Neuronal stem cell (in vitro differentiated cells): ENCODE measurements around the gene CACHD1.
"Not testable (repeated sequence)": the region's sequence is repeated elsewhere in the genome, so short reads cannot be mapped to it uniquely, and the experiment has no call there.

Source experiments
- DNase-seq: peaks from one replicate; pipeline ENCODE4 v3.0.0-alpha.2; 2013; ENCODE audit warnings: low spot score
- H2AFZ ChIP-seq: one replicate; pipeline ENCODE4 v1.6.1; 2013; ENCODE audit warnings: mild to moderate bottlenecking, low read length, inconsistent platforms
- H2AK5ac ChIP-seq: 2 replicates; pipeline ENCODE4 v1.6.1; 2013; ENCODE audit warnings: low read depth, mild to moderate bottlenecking, inconsistent platforms, low read length, moderate library complexity, mixed read lengths
- H2BK120ac ChIP-seq: 2 replicates; pipeline ENCODE4 v1.6.1; 2013; ENCODE audit warnings: low read depth, mild to moderate bottlenecking, inconsistent platforms, low read length, moderate library complexity, mixed read lengths
- H2BK12ac ChIP-seq: one replicate; pipeline ENCODE4 v1.6.1; 2013; ENCODE audit warnings: low read length, inconsistent platforms
- H2BK15ac ChIP-seq: 2 replicates; pipeline ENCODE4 v1.6.1; 2013; ENCODE audit warnings: mild to moderate bottlenecking, low read length, inconsistent platforms, mixed read lengths
- H2BK5ac ChIP-seq: one replicate; pipeline ENCODE4 v1.6.1; 2013; ENCODE audit warnings: inconsistent platforms, mild to moderate bottlenecking, low read length, moderate library complexity
- H3K14ac ChIP-seq: one replicate; pipeline ENCODE4 v1.6.1; 2013; ENCODE audit warnings: low read length, inconsistent platforms
- H3K18ac ChIP-seq: 2 replicates; pipeline ENCODE4 v1.6.1; 2013; ENCODE audit warnings: low read length, inconsistent platforms
- H3K23ac ChIP-seq: 2 replicates; pipeline ENCODE4 v1.6.1; 2013; ENCODE audit warnings: low read depth, mild to moderate bottlenecking, mixed read lengths, low read length, inconsistent platforms; ENCODE audit not compliant: poor library complexity
- H3K27ac ChIP-seq: replicated peaks from 3 replicates; pipeline ENCODE4 v1.5.1; 2013; ENCODE audit warnings: low read length, inconsistent platforms
- H3K27me3 ChIP-seq, 3 experiments: 2 replicates each; pipeline ENCODE4 v1.6.1; 2013; ENCODE audit warnings: low read length in 3 of 3, mild to moderate bottlenecking in 2 of 3, inconsistent platforms in 1 of 3, low read depth in 1 of 3, mixed read lengths in 1 of 3, moderate library complexity in 1 of 3; ENCODE audit not compliant: control insufficient read depth in 3 of 3, insufficient read depth in 3 of 3
- H3K36me3 ChIP-seq, 2 donors: replicated peaks in 1 of 2; 2 replicates each; pipeline ENCODE4 v1.6.1; 2013; ENCODE audit warnings: low read length in 2 of 2; ENCODE audit not compliant: control insufficient read depth in 2 of 2, insufficient read depth in 2 of 2
- H3K4ac ChIP-seq: 2 replicates; pipeline ENCODE4 v1.6.1; 2013; ENCODE audit warnings: inconsistent platforms, mild to moderate bottlenecking, low read length, moderate library complexity
- H3K4me1 ChIP-seq, 2 donors: 1 replicate in 1 of 2; 2 replicates in 1 of 2; pipeline ENCODE4 v1.6.1; 2013; ENCODE audit warnings: low read length in 2 of 2, low read depth in 1 of 2; ENCODE audit not compliant: control insufficient read depth in 2 of 2, insufficient read depth in 1 of 2
- H3K4me2 ChIP-seq: one replicate; pipeline ENCODE4 v1.6.1; 2013; ENCODE audit warnings: mild to moderate bottlenecking, low read length, inconsistent platforms; ENCODE audit not compliant: insufficient read depth, poor library complexity, severe bottlenecking
- H3K4me3 ChIP-seq, 2 donors: 2 replicates each; pipeline ENCODE4 v1.5.1; 2013; ENCODE audit warnings: low read length in 2 of 2, mild to moderate bottlenecking in 2 of 2, inconsistent platforms in 1 of 2, moderate library complexity in 1 of 2
- H3K79me1 ChIP-seq: one replicate; pipeline ENCODE4 v1.6.1; 2013; ENCODE audit warnings: low read depth, mild to moderate bottlenecking, inconsistent platforms, low read length, moderate library complexity
- H3K9ac ChIP-seq: one replicate; pipeline ENCODE4 v1.6.1; 2013; ENCODE audit warnings: mild to moderate bottlenecking, low read depth, low read length, inconsistent platforms; ENCODE audit not compliant: poor library complexity
- H3K9me3 ChIP-seq, 2 donors: replicated peaks in 1 of 2; 2 replicates each; pipeline versions ENCODE3 to v1.6.1; 2013; ENCODE audit warnings: low read length in 2 of 2, mild to moderate bottlenecking in 2 of 2, inconsistent platforms in 1 of 2, low read depth in 1 of 2, mixed read lengths in 1 of 2, moderate library complexity in 1 of 2; ENCODE audit not compliant: control insufficient read depth in 2 of 2, insufficient read depth in 1 of 2
- H4K8ac ChIP-seq: one replicate; pipeline ENCODE4 v1.6.1; 2013; ENCODE audit warnings: low read depth, mild to moderate bottlenecking, inconsistent platforms, low read length, moderate library complexity
- H4K91ac ChIP-seq: one replicate; pipeline ENCODE4 v1.6.1; 2013; ENCODE audit warnings: low read length, low read depth, mild to moderate bottlenecking, inconsistent platforms; ENCODE audit not compliant: poor library complexity
- whole genome bisulfite sequencing, 2 donors: extraction: QIAGEN DNeasy Blood & Tissue Kit; methylation state at CpG; one replicate each; pipeline ENCODE4 v1.1.7; 2013; ENCODE audit warnings: missing lambda C conversion rate in 2 of 2, mixed read lengths in 1 of 2; ENCODE audit not compliant: insufficient read length in 2 of 2, insufficient replicate concordance in 1 of 2; ENCODE audit errors: extremely low coverage in 2 of 2; 5-methylcytosine and 5-hydroxymethylcytosine counted together

The CACHD1 gene

DNA sequence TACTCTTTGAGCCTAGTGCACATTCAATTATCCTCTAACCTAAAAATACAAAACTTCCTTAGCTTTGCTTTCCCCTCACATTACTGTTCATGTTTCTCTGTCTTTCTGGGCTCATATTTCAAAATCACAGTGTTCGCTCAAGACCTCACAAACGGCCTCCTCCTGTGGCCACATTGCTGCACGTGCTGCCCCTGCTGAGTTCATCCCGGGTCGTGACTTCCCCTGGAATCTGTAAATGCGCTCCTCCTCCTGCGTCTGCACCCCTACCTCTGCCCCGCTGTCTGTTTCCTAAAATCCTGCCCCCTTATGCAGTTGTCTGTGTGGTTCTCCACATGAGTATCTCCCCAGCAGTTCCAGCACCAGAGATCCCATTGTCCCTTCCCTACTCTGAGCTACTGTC, 229.4 kb downstream of the CACHD1 start:
- H2AK5ac ChIP-seq = no peak overlapping the region
- H2BK120ac ChIP-seq = no peak overlapping the region
- no peak overlapping the region for H3K23ac ChIP-seq
- H3K79me1 ChIP-seq = no peaks in the 10 kb centered on the region
- H3K18ac ChIP-seq = peak overlapping the region; percentile 9
- no peak overlapping the region for H3K27ac ChIP-seq
- no peak overlapping the region for H3K4ac ChIP-seq
- no peak overlapping the region for H3K4me2 ChIP-seq
- H3K9ac ChIP-seq = no peak overlapping the region
- H2BK12ac ChIP-seq = no peak overlapping the region
- H2AFZ ChIP-seq = peak overlapping the region; percentile 6
- H3K9me3 ChIP-seq = no peaks in the 10 kb centered on the region
- no peak for DNase-seq
- no peaks in the 10 kb centered on the region for H3K27me3 ChIP-seq
- no peak overlapping the region for H4K91ac ChIP-seq
- peaks cover 6 to 11% of the 10 kb centered on the region in 2 donors for H3K4me1 ChIP-seq
- no peak overlapping the region for H2BK5ac ChIP-seq
- H2BK15ac ChIP-seq = no peak overlapping the region
- no CpG with 5 or more reads among the region's 8 CpGs for WGBS, 2 donors
- peaks cover 0 to 16% of the 10 kb centered on the region in 2 donors for H3K36me3 ChIP-seq
- H3K4me3 ChIP-seq = no peak overlapping the region
- no peak overlapping the region for H4K8ac ChIP-seq
- H3K14ac ChIP-seq = no peak overlapping the region

DNA sequence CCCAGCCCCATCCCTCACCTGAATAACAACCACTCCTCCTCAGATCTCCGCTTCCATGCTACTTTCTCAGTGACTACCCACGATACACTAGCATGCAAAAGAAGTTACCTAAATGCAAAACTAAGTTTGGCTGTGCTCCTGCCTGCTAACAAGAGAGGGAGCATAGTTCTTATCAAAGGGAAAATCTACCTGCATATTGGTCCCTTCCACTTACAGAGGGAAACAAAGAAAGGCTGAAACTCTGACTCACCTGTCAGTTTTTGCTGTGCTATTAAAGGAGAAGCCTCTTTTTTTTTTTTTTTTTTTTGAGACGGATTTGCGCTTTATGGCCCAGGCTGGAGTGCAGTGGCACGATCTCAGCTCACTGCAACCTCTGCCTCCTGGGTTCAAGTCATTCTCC, 231.1 kb downstream of the CACHD1 start:
- DNase-seq = no peak
- Histone ChIP-seq H2BK5ac (no peak overlapping the region), H3K9ac (no peak overlapping the region), H3K27me3 (no peaks in the 10 kb centered on the region), H4K8ac (no peak overlapping the region), H3K4ac (no peak overlapping the region), H3K36me3 (no peaks in the 10 kb centered on the region), H2AFZ (no peak overlapping the region), H4K91ac (no peak overlapping the region), H2BK15ac (no peak overlapping the region), H3K9me3 (no peaks in the 10 kb centered on the region), H2BK12ac (no peak overlapping the region), H3K4me1 (peaks cover 6 to 14% of the 10 kb centered on the region in 2 donors), H3K4me2 (no peak overlapping the region), H3K79me1 (no peaks in the 10 kb centered on the region), H3K18ac (no peak overlapping the region), H3K14ac (no peak overlapping the region), H3K27ac (no peak overlapping the region), H2AK5ac (no peak overlapping the region), H2BK120ac (no peak overlapping the region), H3K23ac (no peak overlapping the region), H3K4me3 (no peak overlapping the region)
- WGBS, 2 donors = no CpG with 5 or more reads among the region's 5 CpGs

DNA sequence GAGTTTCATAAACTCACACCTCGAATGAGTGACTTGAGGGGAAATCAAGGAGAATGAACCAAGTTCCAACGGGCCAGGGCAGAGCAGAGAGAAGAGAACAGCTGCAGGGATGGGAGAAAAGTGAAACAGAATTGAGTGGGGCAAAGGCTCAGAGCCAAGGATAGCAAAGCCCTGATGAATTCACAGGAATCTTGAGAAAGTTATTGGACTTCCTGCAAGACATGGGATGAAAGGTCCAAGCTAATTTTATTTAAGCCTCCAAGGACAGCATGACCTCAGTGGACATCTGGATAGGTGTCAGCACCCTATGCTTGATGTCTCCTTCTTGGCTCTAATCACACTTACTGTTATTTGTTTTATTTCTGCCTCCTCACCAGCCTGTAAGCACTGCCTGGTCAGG, 232.0 kb downstream of the CACHD1 start:
- Histone ChIP-seq H3K18ac (no peak overlapping the region), H2AFZ (no peak overlapping the region), H2BK120ac (no peak overlapping the region), H3K4me1 (peaks cover 6 to 14% of the 10 kb centered on the region in 2 donors), H3K4ac (no peak overlapping the region), H2BK12ac (no peak overlapping the region), H3K27ac (no peak overlapping the region), H2AK5ac (no peak overlapping the region), H3K14ac (no peak overlapping the region), H3K23ac (no peak overlapping the region), H2BK15ac (no peak overlapping the region), H4K91ac (no peak overlapping the region), H3K9ac (no peak overlapping the region), H3K79me1 (no peaks in the 10 kb centered on the region), H3K9me3 (no peaks in the 10 kb centered on the region), H3K4me3 (no peak overlapping the region), H4K8ac (no peak overlapping the region), H3K4me2 (no peak overlapping the region), H2BK5ac (no peak overlapping the region), H3K27me3 (no peaks in the 10 kb centered on the region), H3K36me3 (no peaks in the 10 kb centered on the region)
- no peak for DNase-seq
- WGBS, 2 donors = no CpG with 5 or more reads among the region's 2 CpGs

DNA sequence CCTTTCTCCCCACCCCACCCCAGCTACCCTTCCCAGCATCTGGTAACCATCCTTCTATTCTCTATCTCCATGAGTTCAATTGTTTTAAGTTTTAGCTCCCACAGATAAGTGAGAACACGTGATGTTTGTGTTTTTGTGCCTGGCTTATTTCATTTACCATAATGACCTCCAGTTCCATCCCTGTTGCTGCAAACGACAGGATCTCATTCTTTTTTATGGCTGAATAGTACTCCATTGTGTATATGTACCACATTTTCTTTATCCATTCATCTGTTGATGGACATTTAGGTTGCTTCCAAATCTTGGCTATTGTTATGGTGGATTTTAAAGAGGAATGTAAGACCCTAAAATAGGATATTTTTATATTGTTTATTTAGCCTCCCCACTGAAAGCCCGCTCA, 232.7 kb downstream of the CACHD1 start:
- H4K8ac ChIP-seq, H3K4ac ChIP-seq, H2BK15ac ChIP-seq, H2AK5ac ChIP-seq, H3K4me3 ChIP-seq, DNase-seq, H3K36me3 ChIP-seq, H2AFZ ChIP-seq, H4K91ac ChIP-seq, H3K9me3 ChIP-seq, H3K27ac ChIP-seq, H2BK12ac ChIP-seq, H3K14ac ChIP-seq, H3K79me1 ChIP-seq, H2BK120ac ChIP-seq, H2BK5ac ChIP-seq, H3K9ac ChIP-seq, H3K4me2 ChIP-seq, H3K27me3 ChIP-seq, H3K18ac ChIP-seq, H3K23ac ChIP-seq: not testable (repeated sequence)
- WGBS, 2 donors = no CpG with 5 or more reads among the region's 3 CpGs
- peaks cover 6 to 14% of the 10 kb centered on the region in 2 donors for H3K4me1 ChIP-seq
